Stomach smooth muscle (tissue), 2 donors: ENCODE measurements around the gene RANBP9.

Source experiments
- H3K27ac ChIP-seq: one replicate; pipeline ENCODE4 v1.7.0; 2013; ENCODE audit warnings: mild to moderate bottlenecking, low read length, inconsistent platforms
- H3K27me3 ChIP-seq, 2 donors: one replicate each; pipeline ENCODE4 v1.7.0; 2013; ENCODE audit warnings: low read length in 2 of 2; ENCODE audit not compliant: insufficient read depth in 2 of 2, control insufficient read depth in 1 of 2
- H3K36me3 ChIP-seq, 2 donors: one replicate each; pipeline ENCODE4 v1.7.0; 2013; ENCODE audit warnings: low read length in 2 of 2; ENCODE audit not compliant: control insufficient read depth in 2 of 2, insufficient read depth in 2 of 2
- H3K4me1 ChIP-seq: one replicate; pipeline ENCODE4 v1.7.0; 2013; ENCODE audit warnings: low read length; ENCODE audit not compliant: control insufficient read depth, insufficient read depth
- H3K4me3 ChIP-seq, 2 donors: one replicate each; pipeline ENCODE4 v1.7.0; 2013; ENCODE audit warnings: low read length in 2 of 2
- H3K9ac ChIP-seq, 2 donors: one replicate each; pipeline ENCODE4 v1.7.0; 2013; ENCODE audit warnings: low read length in 2 of 2, mild to moderate bottlenecking in 1 of 2
- H3K9me3 ChIP-seq, 2 donors: one replicate each; pipeline ENCODE4 v1.7.0; 2013; ENCODE audit warnings: low read length in 2 of 2; ENCODE audit not compliant: control insufficient read depth in 2 of 2
- donor health status: healthy.
- donor health status: Pancreatic carcinoma.

RANBP9 gene

GRCh38 chr6:13729891-13730290 is 18.3 kb upstream of the RANBP9 start:
- no peak overlapping the region for H3K9ac ChIP-seq
- no peak overlapping the region for H3K27ac ChIP-seq
- H3K9me3 ChIP-seq = no peaks in the 10 kb centered on the region
- peaks cover 11% of the 10 kb centered on the region for H3K4me1 ChIP-seq
- no peak overlapping the region for H3K4me3 ChIP-seq
- no peaks in the 10 kb centered on the region for H3K27me3 ChIP-seq
- H3K36me3 ChIP-seq = no peaks in the 10 kb centered on the region

DNA sequence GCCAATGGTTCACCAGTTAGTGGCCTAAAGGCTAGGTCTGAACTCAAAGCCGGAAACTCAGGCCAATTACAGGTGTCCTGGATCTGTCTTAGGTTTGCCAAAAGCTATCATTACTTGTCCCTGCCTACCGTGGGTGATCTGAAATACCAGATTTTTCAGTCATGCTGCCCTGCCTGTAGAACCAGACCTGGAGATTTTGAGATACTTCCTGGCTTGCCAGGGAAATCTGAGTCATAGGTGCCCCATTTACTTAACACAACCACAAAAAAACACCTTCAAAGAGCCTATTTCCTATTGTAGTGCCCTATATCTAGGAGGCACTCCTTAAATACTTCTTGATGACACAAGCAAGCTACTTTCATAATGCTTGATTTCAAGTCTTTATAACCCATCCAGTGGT is 13.9 kb upstream of the RANBP9 start:
- no peaks in the 10 kb centered on the region for H3K9me3 ChIP-seq
- H3K27ac ChIP-seq = no peak overlapping the region
- no peak overlapping the region for H3K4me3 ChIP-seq
- no peaks in the 10 kb centered on the region for H3K4me1 ChIP-seq
- H3K9ac ChIP-seq = no peak overlapping the region
- no peaks in the 10 kb centered on the region for H3K27me3 ChIP-seq
- no peaks in the 10 kb centered on the region for H3K36me3 ChIP-seq

DNA sequence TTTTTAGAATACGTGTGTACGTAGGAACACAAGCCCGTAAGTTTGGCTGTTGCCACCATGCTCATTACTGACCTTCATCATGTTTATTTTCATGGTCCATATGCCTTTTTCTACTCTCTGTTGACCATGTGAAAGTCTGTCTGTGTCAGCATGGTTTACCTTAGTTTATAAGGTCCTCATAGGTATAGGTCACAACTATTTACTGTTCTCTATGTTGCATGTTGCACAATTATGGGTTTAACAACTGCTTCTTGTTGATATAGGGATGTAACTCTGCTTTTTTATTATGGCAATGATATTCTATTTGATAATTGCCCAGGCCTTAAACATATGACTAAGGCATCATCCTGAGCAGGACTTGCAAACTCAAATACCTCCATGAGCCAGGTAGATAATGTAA is 13.4 kb upstream of the RANBP9 start:
- no peaks in the 10 kb centered on the region for H3K4me1 ChIP-seq
- no peaks in the 10 kb centered on the region for H3K27me3 ChIP-seq
- no peaks in the 10 kb centered on the region for H3K36me3 ChIP-seq
- H3K9ac ChIP-seq = no peak overlapping the region
- H3K9me3 ChIP-seq = no peaks in the 10 kb centered on the region
- H3K27ac ChIP-seq = no peak overlapping the region
- no peak overlapping the region for H3K4me3 ChIP-seq

DNA sequence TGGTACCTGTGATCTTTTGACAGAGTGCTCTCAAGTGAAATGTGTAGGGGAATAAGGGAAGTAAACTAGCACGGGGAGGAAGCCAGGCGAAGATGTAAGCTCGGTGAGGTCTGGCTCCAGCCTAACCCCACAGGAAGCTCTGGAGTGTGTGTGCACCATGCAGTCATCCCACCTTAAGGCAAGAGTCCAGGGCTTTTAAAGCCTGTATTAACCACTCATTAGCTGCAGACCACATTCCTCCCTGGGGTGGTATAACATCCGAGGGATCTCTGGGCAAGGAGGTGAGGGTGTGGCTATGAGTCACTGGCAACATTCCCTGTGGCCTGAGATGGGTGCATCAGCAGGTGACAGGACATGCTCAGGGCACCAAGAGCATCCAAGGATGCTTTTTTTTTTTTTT is 12.5 kb upstream of the RANBP9 start:
- Histone ChIP-seq H3K9ac (no peak overlapping the region), H3K4me3 (no peak overlapping the region), H3K9me3 (no peaks in the 10 kb centered on the region), H3K27me3 (no peaks in the 10 kb centered on the region), H3K27ac (no peak overlapping the region), H3K36me3 (no peaks in the 10 kb centered on the region), H3K4me1 (no peaks in the 10 kb centered on the region)

DNA sequence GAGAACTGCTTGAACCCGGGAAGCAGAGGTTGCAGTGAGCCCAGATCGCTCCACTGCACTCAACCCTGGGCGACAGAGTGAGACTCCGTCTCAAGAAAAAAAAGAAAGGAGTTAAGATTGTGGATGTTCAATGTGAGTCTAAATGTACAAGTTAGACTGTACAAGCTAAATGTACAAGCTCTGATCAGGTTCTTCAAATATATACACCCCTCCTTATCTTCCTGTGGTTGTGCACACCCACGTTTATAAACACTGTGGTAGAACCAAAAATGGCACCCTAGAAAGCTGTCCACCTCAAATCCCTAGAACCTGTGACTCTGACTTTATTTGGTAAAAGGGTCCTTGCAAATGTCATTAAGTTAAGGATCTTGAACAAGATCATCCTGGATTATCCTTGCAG is 11.2 kb upstream of the RANBP9 start:
- no peaks in the 10 kb centered on the region for H3K9me3 ChIP-seq
- no peak overlapping the region for H3K27ac ChIP-seq
- H3K36me3 ChIP-seq = no peaks in the 10 kb centered on the region
- H3K27me3 ChIP-seq = no peaks in the 10 kb centered on the region
- no peak overlapping the region for H3K9ac ChIP-seq
- H3K4me1 ChIP-seq = no peaks in the 10 kb centered on the region
- H3K4me3 ChIP-seq = no peak overlapping the region

DNA sequence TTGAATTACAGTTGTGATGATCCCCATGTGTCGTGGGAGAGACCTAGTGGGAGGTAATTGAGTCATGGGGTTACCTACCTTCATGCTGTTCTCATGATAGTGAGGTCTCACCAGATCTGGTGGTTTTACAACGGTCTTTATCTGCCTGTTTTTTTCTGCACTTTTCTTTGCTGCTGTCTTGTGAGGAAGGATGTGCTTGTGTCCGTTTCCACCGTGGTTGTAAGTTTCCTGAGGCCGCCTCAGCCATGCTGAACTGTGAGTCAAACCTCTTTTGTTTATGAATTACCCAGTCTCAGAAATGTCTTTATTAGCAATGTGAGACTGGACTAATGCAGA is 6.5 kb upstream of the RANBP9 start:
- H3K27ac ChIP-seq = no peak overlapping the region
- H3K4me1 ChIP-seq = peaks cover 2% of the 10 kb centered on the region
- no peaks in the 10 kb centered on the region for H3K9me3 ChIP-seq
- H3K9ac ChIP-seq = no peak overlapping the region
- H3K36me3 ChIP-seq = no peaks in the 10 kb centered on the region
- H3K27me3 ChIP-seq = no peaks in the 10 kb centered on the region
- no peak overlapping the region for H3K4me3 ChIP-seq

DNA sequence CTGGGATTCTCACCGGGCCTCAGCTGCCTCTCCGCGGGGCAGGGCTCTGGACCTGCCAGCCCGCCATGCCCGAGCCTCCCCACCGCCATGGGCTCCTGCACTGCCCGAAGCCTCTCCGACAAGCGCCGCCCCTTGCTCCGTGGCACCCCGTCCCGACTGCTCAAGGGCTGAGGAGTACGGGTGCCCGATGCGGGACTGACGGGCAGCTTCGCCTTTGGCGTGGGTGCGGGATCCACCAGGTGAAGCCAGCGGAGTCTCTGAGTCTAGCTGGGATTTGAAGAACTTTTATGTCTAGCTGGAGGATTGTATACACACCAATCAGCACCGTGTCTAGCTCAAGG is 5.3 kb upstream of the RANBP9 start:
- Histone ChIP-seq H3K36me3 (no peaks in the 10 kb centered on the region), H3K4me1 (peaks cover 9% of the 10 kb centered on the region), H3K9ac (no peak overlapping the region), H3K27me3 (no peaks in the 10 kb centered on the region), H3K9me3 (no peaks in the 10 kb centered on the region), H3K4me3 (no peak overlapping the region), H3K27ac (no peak overlapping the region)

DNA sequence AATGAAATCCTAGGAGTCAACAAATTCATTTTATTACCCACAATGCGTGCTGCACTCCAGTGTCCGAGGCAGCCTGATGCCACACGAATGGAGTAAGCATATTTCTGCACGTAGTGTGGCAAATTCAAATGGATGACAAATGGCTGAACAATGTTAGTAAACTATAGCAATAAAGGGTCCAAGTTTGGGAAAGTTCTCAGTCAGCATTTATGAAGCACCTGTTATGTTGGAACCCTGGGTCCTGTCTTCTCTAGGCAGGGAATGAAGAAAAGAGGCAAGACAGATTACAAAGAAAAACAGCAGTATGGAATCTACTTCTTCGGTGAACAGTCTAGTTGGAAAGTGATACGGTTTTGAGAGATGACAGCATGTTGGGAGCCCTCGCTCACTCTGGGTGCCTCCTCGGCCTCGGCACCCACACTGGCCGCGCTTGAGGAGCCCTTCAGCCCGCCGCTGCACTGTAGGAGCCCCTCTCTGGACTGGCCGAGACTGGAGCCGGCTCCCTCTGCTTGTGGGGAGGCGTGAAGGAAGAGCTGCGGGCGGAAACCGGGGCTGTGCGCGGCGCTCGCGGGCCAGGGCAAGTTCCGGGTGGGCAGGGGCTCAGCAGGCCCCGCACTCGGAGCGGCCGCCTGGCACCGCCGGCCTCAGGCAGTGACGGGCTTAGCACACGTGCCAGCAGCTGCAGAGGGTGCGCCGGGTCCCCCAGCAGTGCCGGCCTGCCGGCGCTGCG is 4.8 kb upstream of the RANBP9 start:
- H3K9me3 ChIP-seq = no peaks in the 10 kb centered on the region
- no peak overlapping the region for H3K4me3 ChIP-seq
- H3K27me3 ChIP-seq = no peaks in the 10 kb centered on the region

DNA sequence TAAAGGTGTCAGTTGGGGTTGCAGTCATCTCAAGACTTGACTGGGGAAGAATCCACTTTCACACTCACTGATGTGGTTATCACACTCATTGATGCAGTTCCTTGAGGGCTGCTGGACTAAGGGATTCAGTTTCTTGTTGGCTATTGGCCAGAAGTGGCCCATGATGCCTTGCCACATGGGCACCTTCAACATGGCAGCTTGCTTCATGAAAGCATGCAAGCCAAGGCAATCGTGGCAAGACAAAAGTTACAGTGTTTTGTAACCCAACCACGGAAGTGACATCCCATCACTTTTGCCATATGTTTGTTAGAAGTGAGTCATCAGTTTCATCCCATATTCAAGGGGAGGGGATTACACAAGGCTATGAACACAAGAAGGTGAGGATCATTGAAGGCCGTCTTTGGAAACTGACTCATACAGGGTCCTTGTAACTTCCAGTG is 3.8 kb upstream of the RANBP9 start:
- Histone ChIP-seq H3K9me3 (no peaks in the 10 kb centered on the region), H3K4me3 (no peak overlapping the region), H3K27ac (no peak overlapping the region), H3K36me3 (no peaks in the 10 kb centered on the region), H3K4me1 (peaks cover 9% of the 10 kb centered on the region), H3K27me3 (no peaks in the 10 kb centered on the region), H3K9ac (no peak overlapping the region)

More for the DNA sequence above, 4.8 kb upstream of the RANBP9 start:
- Histone ChIP-seq H3K27ac (no peak overlapping the region), H3K4me1 (peaks cover 9% of the 10 kb centered on the region), H3K9ac (no peak overlapping the region), H3K36me3 (no peaks in the 10 kb centered on the region)

DNA sequence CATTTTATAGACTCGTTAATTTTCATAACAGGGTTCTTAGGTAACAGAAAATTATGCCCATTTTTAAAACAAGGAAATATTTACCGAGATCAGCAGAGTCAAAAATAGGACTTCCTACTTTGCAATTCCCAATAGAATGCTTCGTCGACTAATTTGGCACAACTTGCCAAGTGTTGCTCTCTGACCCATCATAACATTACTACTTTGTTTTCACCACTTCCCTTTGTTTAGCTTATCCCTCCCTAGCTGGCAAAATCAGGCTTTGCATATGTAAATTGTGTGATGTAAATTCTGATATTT is 914 bp upstream of the RANBP9 start:
- H3K9me3 ChIP-seq = no peaks in the 10 kb centered on the region
- peaks cover 14% of the 10 kb centered on the region for H3K4me1 ChIP-seq
- peak overlapping the region; percentile 91 for H3K27ac ChIP-seq
- H3K4me3 ChIP-seq = peak overlapping the region; percentile 85 to 86
- no peaks in the 10 kb centered on the region for H3K27me3 ChIP-seq
- peak overlapping the region; percentile 84 to 86 for H3K9ac ChIP-seq
- no peaks in the 10 kb centered on the region for H3K36me3 ChIP-seq

GRCh38 chr6:13711324-13711732 is 307 bp downstream of the RANBP9 start:
- H3K4me1 ChIP-seq = peaks cover 14% of the 10 kb centered on the region
- H3K9me3 ChIP-seq = no peaks in the 10 kb centered on the region
- H3K36me3 ChIP-seq = no peaks in the 10 kb centered on the region
- H3K27ac ChIP-seq = no peak overlapping the region
- peak overlapping the region in 1 of 2 donors; percentile 86 for H3K4me3 ChIP-seq
- H3K27me3 ChIP-seq = no peaks in the 10 kb centered on the region
- no peak overlapping the region for H3K9ac ChIP-seq
